GM12875 (cell line): ENCODE data around the gene WIPF3.

Experiments used
- H3K4me3 ChIP-seq: one replicate; pipeline ENCODE4 v1.5.1; 2011; ENCODE audit warnings: low read depth, low read length, control low read depth
- CTCF ChIP-seq: IDR thresholded peaks from 2 replicates; pipeline ENCODE4 v1.5.1; 2011; ENCODE audit warnings: low read depth, mild to moderate bottlenecking, control low read depth, inconsistent platforms, low read length, moderate library complexity, borderline replicate concordance; ENCODE audit not compliant: insufficient read depth

Gene WIPF3

GRCh38 chr7:29896685-29897411 is 90.5 kb downstream of the WIPF3 start:
- TF ChIP-seq CTCF = no peak
- H3K4me3 ChIP-seq = no peak overlapping the region

- TF ChIP-seq CTCF = no peak
These were observed 92.0 kb downstream of the WIPF3 start for GRCh38 chr7:29898301-29898700.

GRCh38 chr7:29900745-29901144 is 94.4 kb downstream of the WIPF3 start:
- TF ChIP-seq CTCF = no peak
- no peak overlapping the region for H3K4me3 ChIP-seq

More at GRCh38 chr7:29898301-29898700, 92.0 kb downstream of the WIPF3 start:
- H3K4me3 ChIP-seq = no peak overlapping the region

- H3K4me3 ChIP-seq = no peak overlapping the region
- TF ChIP-seq CTCF = no peak
These were observed 100.1 kb downstream of the WIPF3 start for GRCh38 chr7:29906200-29907022.

- no peak for TF ChIP-seq CTCF
- H3K4me3 ChIP-seq = no peak overlapping the region
These were observed 107.9 kb downstream of the WIPF3 start for GRCh38 chr7:29914180-29914579.

- H3K4me3 ChIP-seq = no peak overlapping the region
- TF ChIP-seq CTCF = no peak
These were observed 109.3 kb downstream of the WIPF3 start for GRCh38 chr7:29915481-29916215.
